Vagina (tissue), 2 donors: ENCODE data around the gene NSMCE4A. TPM values are rescaled to one million over a fixed set of nuclear protein-coding genes. Genes with fewer than 3 reads are reported as not detected.
A peak's percentile ranks its signal among the peaks of the same experiment; 100 is the strongest.
"Not testable (repeated sequence)": the region's sequence is repeated elsewhere in the genome, so short reads cannot be mapped to it uniquely, and the experiment has no call there.

Experiments used
- DNase-seq, 2 donors: peaks; one replicate each; pipeline ENCODE4 v3.0.0-alpha.2; 2017; ENCODE audit errors: extremely low spot score in 2 of 2
- H3K27ac ChIP-seq: fragments of 200-600 bp; sonication (generic); one replicate; pipeline ENCODE4 v1.5.1; 2019
- H3K27me3 ChIP-seq: fragments of 200-600 bp; sonication (generic); one replicate; pipeline ENCODE4 v1.5.1; 2019
- H3K36me3 ChIP-seq, 2 donors: fragments of 200-600 bp; sonication (generic); one replicate each; pipeline ENCODE4 v1.5.1; 2017 to 2019
- H3K4me1 ChIP-seq: fragments of 200-600 bp; sonication (generic); one replicate; pipeline ENCODE4 v1.5.1; 2019
- H3K4me3 ChIP-seq, 2 donors: fragments of 200-600 bp; sonication (generic); 1 replicate in 1 of 2; 2 replicates in 1 of 2; pipeline ENCODE4 v1.5.1; 2016 to 2019
- H3K9me3 ChIP-seq: fragments of 200-600 bp; sonication (generic); one replicate; pipeline ENCODE4 v1.5.1; 2019
- POLR2A ChIP-seq, 2 donors: fragments of 450-650 bp; IDR thresholded peaks; one replicate each; pipeline ENCODE4 v1.6.1; 2017; ENCODE audit warnings: antibody characterized with exemption in 2 of 2, mild to moderate bottlenecking in 2 of 2, moderate library complexity in 2 of 2
- POLR2AphosphoS5 ChIP-seq, 2 donors: sonication (generic); formaldehyde crosslinking; IDR thresholded peaks; one replicate each; pipeline ENCODE4 v1.9.0; 2017; ENCODE audit warnings: antibody characterized with exemption in 2 of 2, mild to moderate bottlenecking in 2 of 2, low read depth in 1 of 2; ENCODE audit not compliant: insufficient read depth in 1 of 2
- intact Hi-C: fragments of 100-400 bp; cut with DNase I; formaldehyde crosslinking; loops from one replicate; pipeline ENCODE4 v1.15.1; 2023
- total RNA-seq: library from RNA; depleted of rRNA; stranded (reverse); fragments of >200 nt; gene quantifications from one replicate; pipeline ENCODE4 v1.2.3, GENCODE V29; 2016
- TF ChIP-seq, protein P1 (sequence below), 3 experiments: fragments of 450-650 bp in 2 of 3; fragments of 200-600 bp in 1 of 3; sonication (generic) in 1 of 3; IDR thresholded peaks; one replicate each; pipeline ENCODE4 v1.5.1; 2017 to 2019; ENCODE audit warnings: antibody characterized with exemption in 3 of 3, mild to moderate bottlenecking in 2 of 3, moderate library complexity in 2 of 3

Gene NSMCE4A, protein sequence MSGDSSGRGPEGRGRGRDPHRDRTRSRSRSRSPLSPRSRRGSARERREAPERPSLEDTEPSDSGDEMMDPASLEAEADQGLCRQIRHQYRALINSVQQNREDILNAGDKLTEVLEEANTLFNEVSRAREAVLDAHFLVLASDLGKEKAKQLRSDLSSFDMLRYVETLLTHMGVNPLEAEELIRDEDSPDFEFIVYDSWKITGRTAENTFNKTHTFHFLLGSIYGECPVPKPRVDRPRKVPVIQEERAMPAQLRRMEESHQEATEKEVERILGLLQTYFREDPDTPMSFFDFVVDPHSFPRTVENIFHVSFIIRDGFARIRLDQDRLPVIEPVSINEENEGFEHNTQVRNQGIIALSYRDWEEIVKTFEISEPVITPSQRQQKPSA
- 80.8 TPM for total RNA-seq

DNA sequence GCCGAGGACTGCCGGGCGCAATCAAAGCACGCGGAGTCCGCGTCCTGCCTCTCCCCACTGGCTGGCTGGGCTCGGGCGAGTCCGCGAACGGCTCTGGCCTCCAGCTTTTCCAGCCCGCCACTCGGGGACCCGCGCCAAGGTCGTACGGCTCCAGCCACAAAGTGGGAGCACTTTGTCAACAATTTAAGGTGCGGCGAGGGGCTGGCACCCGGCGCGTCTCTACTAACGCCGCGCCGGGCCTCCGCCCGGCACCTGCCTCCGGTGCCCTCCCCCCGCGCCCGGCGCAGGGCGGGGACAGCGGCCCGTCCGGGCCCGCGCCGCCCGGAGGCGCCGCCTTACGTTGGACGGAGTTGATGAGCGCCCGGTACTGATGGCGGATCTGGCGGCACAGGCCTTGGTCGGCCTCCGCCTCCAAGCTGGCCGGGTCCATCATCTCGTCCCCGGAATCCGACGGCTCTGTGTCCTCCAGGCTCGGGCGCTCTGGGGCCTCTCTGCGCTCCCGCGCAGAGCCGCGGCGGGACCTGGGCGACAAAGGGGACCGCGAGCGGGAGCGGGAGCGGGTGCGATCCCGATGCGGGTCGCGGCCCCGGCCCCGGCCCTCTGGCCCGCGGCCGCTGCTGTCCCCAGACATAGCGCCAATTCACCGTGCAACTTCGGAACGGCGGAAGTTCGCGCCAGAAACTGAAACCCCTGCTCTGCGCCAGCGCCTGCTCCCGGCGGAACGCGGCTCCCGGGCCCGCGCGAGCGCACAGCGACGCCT lies at the start of gene NSMCE4A:
Gene NSMCE4A, minus strand, starts transcription at position 683 of the 760 bp plus-strand sequence. Its CDS starts 52 bp downstream, at position 631.
- TF ChIP-seq POLR2AphosphoS5 (IDR thresholded peaks at IDR 0.05; ENCODE audit: insufficient read depth in 1 of 2, low read depth in 1 of 2) (peak in 1 of 2 donors; percentile 49), POLR2A (IDR thresholded peaks at IDR 0.05) (peak in 1 of 2 donors; percentile 11)
- TF ChIP-seq, protein P1, sequence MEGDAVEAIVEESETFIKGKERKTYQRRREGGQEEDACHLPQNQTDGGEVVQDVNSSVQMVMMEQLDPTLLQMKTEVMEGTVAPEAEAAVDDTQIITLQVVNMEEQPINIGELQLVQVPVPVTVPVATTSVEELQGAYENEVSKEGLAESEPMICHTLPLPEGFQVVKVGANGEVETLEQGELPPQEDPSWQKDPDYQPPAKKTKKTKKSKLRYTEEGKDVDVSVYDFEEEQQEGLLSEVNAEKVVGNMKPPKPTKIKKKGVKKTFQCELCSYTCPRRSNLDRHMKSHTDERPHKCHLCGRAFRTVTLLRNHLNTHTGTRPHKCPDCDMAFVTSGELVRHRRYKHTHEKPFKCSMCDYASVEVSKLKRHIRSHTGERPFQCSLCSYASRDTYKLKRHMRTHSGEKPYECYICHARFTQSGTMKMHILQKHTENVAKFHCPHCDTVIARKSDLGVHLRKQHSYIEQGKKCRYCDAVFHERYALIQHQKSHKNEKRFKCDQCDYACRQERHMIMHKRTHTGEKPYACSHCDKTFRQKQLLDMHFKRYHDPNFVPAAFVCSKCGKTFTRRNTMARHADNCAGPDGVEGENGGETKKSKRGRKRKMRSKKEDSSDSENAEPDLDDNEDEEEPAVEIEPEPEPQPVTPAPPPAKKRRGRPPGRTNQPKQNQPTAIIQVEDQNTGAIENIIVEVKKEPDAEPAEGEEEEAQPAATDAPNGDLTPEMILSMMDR (IDR thresholded peaks at IDR 0.05), result peak in 1 of 3 experiments; percentile 72
- no peak for DNase-seq
- H3K4me3 ChIP-seq, result peak within 1 kb of the TSS; percentile 76 to 83
- peaks cover 0 to 9% of the 10 kb centered on the region in 2 donors for H3K36me3 ChIP-seq
- peaks cover 26% of the 10 kb centered on the region for H3K4me1 ChIP-seq
- no peaks in the 10 kb centered on the region for H3K9me3 ChIP-seq
- H3K27me3 ChIP-seq, result no peaks in the 10 kb centered on the region
- H3K27ac ChIP-seq, result peak within 1 kb of the TSS; percentile 95
- intact Hi-C loops, result no loop called here

DNA sequence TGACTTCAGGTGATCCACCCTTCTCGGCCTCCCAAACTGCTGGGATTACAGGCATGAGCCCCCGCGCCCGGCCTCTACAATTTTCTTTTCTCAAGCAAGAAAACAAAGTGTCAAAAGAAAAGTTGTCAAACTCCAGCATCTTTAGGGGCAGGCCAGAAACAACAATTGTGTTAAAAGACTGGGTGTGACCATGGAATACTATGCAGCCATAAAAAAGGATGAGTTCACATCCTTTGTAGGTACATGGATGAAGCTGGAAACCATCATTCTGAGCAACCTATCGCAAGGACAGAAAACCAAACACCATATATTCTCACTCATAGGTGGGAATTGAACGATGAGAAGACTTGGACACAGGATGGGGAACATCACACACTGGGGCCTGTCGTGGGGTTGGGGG lies 48.2 kb upstream of the NSMCE4A start:
- DNase-seq, H3K9me3 ChIP-seq, H3K4me3 ChIP-seq, H3K4me1 ChIP-seq, H3K27ac ChIP-seq, intact Hi-C loops, H3K36me3 ChIP-seq, H3K27me3 ChIP-seq: not testable (repeated sequence)

DNA sequence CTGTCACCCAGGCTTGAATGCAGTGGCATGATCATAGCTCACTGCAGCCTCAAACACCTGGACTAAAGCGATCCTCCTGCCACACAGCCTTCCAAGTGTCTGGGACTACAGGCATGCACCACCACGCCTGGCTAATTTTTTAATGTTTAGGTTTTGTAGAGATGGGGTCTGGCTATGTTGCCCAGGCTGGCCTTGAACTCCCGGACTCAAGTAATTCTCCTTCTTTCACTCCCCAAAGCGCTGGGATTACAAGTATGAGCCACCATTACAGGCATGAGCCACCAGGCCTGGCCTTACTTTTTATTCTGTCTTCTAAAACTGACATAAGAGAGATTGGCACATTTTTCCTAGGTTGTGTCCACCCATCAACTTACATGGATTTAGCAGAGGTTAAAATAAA lies 47.3 kb upstream of the NSMCE4A start:
- Histone ChIP-seq H3K27me3 (no peaks in the 10 kb centered on the region), H3K4me3 (no peak overlapping the region), H3K27ac (peak overlapping the region; percentile 67), H3K4me1 (peaks cover 12% of the 10 kb centered on the region), H3K9me3 (no peaks in the 10 kb centered on the region), H3K36me3 (no peaks in the 10 kb centered on the region)
- DNase-seq, result no peak
- TF ChIP-seq, protein P1 (IDR thresholded peaks at IDR 0.05), result no peak
- no peak for TF ChIP-seq POLR2A (IDR thresholded peaks at IDR 0.05)
- intact Hi-C loops, result no loop called here

DNA sequence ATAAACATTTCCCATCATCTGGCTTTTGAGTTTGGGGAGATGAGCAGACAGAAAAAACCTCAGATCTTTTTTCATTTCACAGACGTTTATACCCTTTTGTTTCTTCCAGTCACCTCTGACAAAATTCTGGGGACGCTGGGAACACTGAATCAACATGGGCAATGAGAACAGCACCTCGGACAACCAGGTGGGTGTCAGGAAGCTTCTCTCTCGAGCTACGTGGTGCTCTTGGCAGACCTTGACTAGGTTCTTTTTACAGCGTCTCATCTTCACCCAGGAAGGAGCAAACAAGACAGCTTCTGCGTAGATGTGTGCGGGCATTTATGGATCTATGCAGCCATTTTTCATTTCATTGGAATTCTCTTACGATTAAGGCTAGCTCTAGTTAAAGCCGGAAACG lies 46.8 kb upstream of the NSMCE4A start:
- Histone ChIP-seq H3K36me3 (no peaks in the 10 kb centered on the region), H3K4me1 (peaks cover 12% of the 10 kb centered on the region), H3K27me3 (no peaks in the 10 kb centered on the region), H3K27ac (peak overlapping the region; percentile 67), H3K9me3 (no peaks in the 10 kb centered on the region), H3K4me3 (peak overlapping the region in 1 of 2 donors; percentile 15)
- intact Hi-C loops, result no loop called here
- TF ChIP-seq POLR2A (IDR thresholded peaks at IDR 0.05), result no peak
- TF ChIP-seq POLR2AphosphoS5 (IDR thresholded peaks at IDR 0.05; ENCODE audit: insufficient read depth in 1 of 2, low read depth in 1 of 2), result no peak
- TF ChIP-seq, protein P1 (IDR thresholded peaks at IDR 0.05), result no peak
- DNase-seq, result no peak

DNA sequence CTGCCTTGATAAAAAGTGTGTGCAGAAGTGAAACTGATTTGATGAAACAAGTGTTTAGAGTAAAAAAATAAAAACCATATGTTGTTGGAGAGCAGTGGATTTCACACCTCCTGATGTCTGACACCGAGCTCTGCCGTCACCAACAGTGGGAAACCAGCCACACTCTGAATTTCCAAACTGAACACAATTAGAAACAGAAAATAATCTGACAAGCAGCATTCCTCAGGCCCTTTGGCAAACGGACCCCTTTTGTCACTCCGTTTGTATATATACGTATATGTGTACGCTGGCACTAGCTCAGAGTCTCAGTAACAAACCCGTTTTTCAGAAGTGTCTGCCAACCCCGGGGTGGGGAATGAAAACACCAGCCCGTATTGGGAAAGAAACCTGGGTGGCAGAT lies 46.4 kb upstream of the NSMCE4A start:
- peak overlapping the region; percentile 67 for H3K27ac ChIP-seq
- H3K4me1 ChIP-seq, result peaks cover 12% of the 10 kb centered on the region
- H3K9me3 ChIP-seq, result no peaks in the 10 kb centered on the region
- H3K36me3 ChIP-seq, result no peaks in the 10 kb centered on the region
- intact Hi-C loops, result no loop called here
- peak overlapping the region in 1 of 2 donors; percentile 15 for H3K4me3 ChIP-seq
- TF ChIP-seq, protein P1 (IDR thresholded peaks at IDR 0.05), result no peak
- no peak for TF ChIP-seq POLR2A (IDR thresholded peaks at IDR 0.05)
- no peak for TF ChIP-seq POLR2AphosphoS5 (IDR thresholded peaks at IDR 0.05; ENCODE audit: insufficient read depth in 1 of 2, low read depth in 1 of 2)
- no peaks in the 10 kb centered on the region for H3K27me3 ChIP-seq
- no peak for DNase-seq
